H9 (cell line): ENCODE data around the gene BHLHE40. TPM values are rescaled to one million over a fixed set of nuclear protein-coding genes. Genes with fewer than 3 reads are reported as not detected.

Experiments used
- DNase-seq: peaks from one replicate; pipeline ENCODE4 v3.0.0-alpha.2; 2017
- H2AFZ ChIP-seq: one replicate; pipeline ENCODE4 v1.6.1; 2013; ENCODE audit warnings: mild to moderate bottlenecking, low read length, control low read depth, moderate library complexity
- H2AK5ac ChIP-seq: 2 replicates; pipeline ENCODE4 v1.6.1; 2013; ENCODE audit warnings: low read length, control low read depth, mixed read lengths; ENCODE audit not compliant: insufficient read length
- H2BK120ac ChIP-seq: one replicate; pipeline ENCODE4 v1.6.1; 2013; ENCODE audit warnings: low read depth, mild to moderate bottlenecking, low read length, control low read depth, inconsistent platforms; ENCODE audit not compliant: poor library complexity, severe bottlenecking
- H2BK12ac ChIP-seq: 2 replicates; pipeline ENCODE4 v1.6.1; 2013; ENCODE audit warnings: low read length, control low read depth, mixed read lengths, low read depth; ENCODE audit not compliant: insufficient read length
- H2BK15ac ChIP-seq: 2 replicates; pipeline ENCODE4 v1.6.1; 2013; ENCODE audit warnings: low read depth, low read length, control low read depth
- H2BK20ac ChIP-seq: one replicate; pipeline ENCODE4 v1.6.1; 2013; ENCODE audit warnings: low read depth, mild to moderate bottlenecking, low read length, control low read depth, inconsistent platforms; ENCODE audit not compliant: poor library complexity, severe bottlenecking
- H2BK5ac ChIP-seq: 2 replicates; pipeline ENCODE4 v1.6.1; 2013; ENCODE audit warnings: low read length, control low read depth, mixed read lengths; ENCODE audit not compliant: insufficient read length
- H3K14ac ChIP-seq: 2 replicates; pipeline ENCODE4 v1.6.1; 2013; ENCODE audit warnings: low read length, control low read depth; ENCODE audit not compliant: insufficient read depth
- H3K18ac ChIP-seq: 2 replicates; pipeline ENCODE4 v1.6.1; 2013; ENCODE audit warnings: low read depth, mild to moderate bottlenecking, mixed read lengths, low read length, control low read depth; ENCODE audit not compliant: insufficient read length
- H3K23ac ChIP-seq: 2 replicates; pipeline ENCODE4 v1.6.1; 2013; ENCODE audit warnings: low read length, control low read depth, mixed read lengths, low read depth; ENCODE audit not compliant: insufficient read length
- H3K23me2 ChIP-seq: 2 replicates; pipeline ENCODE4 v1.6.1; 2013; ENCODE audit warnings: low read depth, mild to moderate bottlenecking, mixed read lengths, low read length, control low read depth; ENCODE audit not compliant: insufficient read length, poor library complexity, severe bottlenecking
- H3K27ac ChIP-seq: 2 replicates; pipeline ENCODE4 v1.5.1; 2013; ENCODE audit warnings: low read length, control low read depth, mixed read lengths, low read depth; ENCODE audit not compliant: insufficient read length
- H3K27me3 ChIP-seq: 2 replicates; pipeline ENCODE4 v1.6.1; 2013; ENCODE audit warnings: low read length, control low read depth, inconsistent platforms; ENCODE audit not compliant: insufficient read depth
- H3K4ac ChIP-seq: 2 replicates; pipeline ENCODE4 v1.6.1; 2013; ENCODE audit warnings: low read depth, mild to moderate bottlenecking, control low read depth, inconsistent platforms, low read length, moderate library complexity
- H3K4me1 ChIP-seq: 2 replicates; pipeline ENCODE4 v1.6.1; 2013; ENCODE audit warnings: low read length, control low read depth, inconsistent platforms; ENCODE audit not compliant: insufficient read depth
- H3K4me2 ChIP-seq: 2 replicates; pipeline ENCODE4 v1.6.1; 2013; ENCODE audit warnings: low read length, control low read depth, mixed read lengths; ENCODE audit not compliant: insufficient read length, insufficient read depth
- H3K56ac ChIP-seq: 2 replicates; pipeline ENCODE4 v1.6.1; 2013; ENCODE audit warnings: low read depth, mild to moderate bottlenecking, mixed read lengths, low read length, control low read depth; ENCODE audit not compliant: insufficient read length
- H3K79me1 ChIP-seq: 2 replicates; pipeline ENCODE4 v1.6.1; 2013; ENCODE audit warnings: low read depth, mild to moderate bottlenecking, moderate library complexity, low read length, control low read depth, inconsistent platforms; ENCODE audit not compliant: insufficient read depth, poor library complexity, severe bottlenecking
- H3K79me2 ChIP-seq: 2 replicates; pipeline ENCODE4 v1.6.1; 2013; ENCODE audit warnings: low read length, control low read depth, inconsistent platforms; ENCODE audit not compliant: insufficient read depth
- H3K9ac ChIP-seq: 2 replicates; pipeline ENCODE4 v1.6.1; 2013; ENCODE audit warnings: low read length, control low read depth, mixed read lengths; ENCODE audit not compliant: insufficient read length; ENCODE audit errors: extremely low read depth
- H3K9me3 ChIP-seq: one replicate; pipeline ENCODE4 v1.6.1; 2013; ENCODE audit warnings: low read depth, low read length, inconsistent platforms; ENCODE audit not compliant: control insufficient read depth
- H3T11ph ChIP-seq: one replicate; pipeline ENCODE4 v1.6.1; 2013; ENCODE audit warnings: mild to moderate bottlenecking, low read length, control low read depth, inconsistent platforms
- H4K20me1 ChIP-seq: one replicate; pipeline ENCODE4 v1.6.1; 2013; ENCODE audit not compliant: control insufficient read depth, insufficient read length, insufficient read depth
- H4K5ac ChIP-seq: 2 replicates; pipeline ENCODE4 v1.6.1; 2013; ENCODE audit warnings: low read depth, mild to moderate bottlenecking, mixed read lengths, low read length, control low read depth; ENCODE audit not compliant: insufficient read length
- H4K8ac ChIP-seq: replicated peaks from 2 replicates; pipeline ENCODE4 v1.6.1; 2013; ENCODE audit warnings: low read length, control low read depth, mixed read lengths, low read depth; ENCODE audit not compliant: insufficient read length
- H4K91ac ChIP-seq: 2 replicates; pipeline ENCODE4 v1.6.1; 2013; ENCODE audit warnings: low read depth, mild to moderate bottlenecking, moderate library complexity, mixed read lengths, low read length, control low read depth; ENCODE audit not compliant: insufficient read length
- H3K27ac Mint-ChIP-seq, 3 experiments: 2 replicates in 2 of 3; 3 replicates in 1 of 3; pipeline ENCODE4 v1.8.0; 2020 to 2021; ENCODE audit warnings: mixed read lengths in 3 of 3, mild to moderate bottlenecking in 1 of 3, moderate library complexity in 1 of 3
- H3K27me3 Mint-ChIP-seq: 2 replicates; pipeline ENCODE4 v1.8.0; 2021; ENCODE audit warnings: low read depth, mild to moderate bottlenecking, moderate library complexity, mixed read lengths
- H3K36me3 Mint-ChIP-seq, 3 experiments: 2 replicates in 2 of 3; 3 replicates in 1 of 3; pipeline ENCODE4 v1.8.0; 2020 to 2021; ENCODE audit warnings: low read depth in 3 of 3, mixed read lengths in 3 of 3; ENCODE audit not compliant: insufficient read depth in 1 of 3
- H3K4me1 Mint-ChIP-seq, 2 experiments: 2 replicates each; pipeline ENCODE4 v1.8.0; 2020; ENCODE audit warnings: mixed read lengths in 2 of 2
- H3K4me3 Mint-ChIP-seq, 2 experiments: 2 replicates in 1 of 2; 3 replicates in 1 of 2; pipeline ENCODE4 v1.8.0; 2020 to 2021; ENCODE audit warnings: mild to moderate bottlenecking in 2 of 2, mixed read lengths in 2 of 2, moderate library complexity in 1 of 2
- H3K9me3 Mint-ChIP-seq, 2 experiments: 2 replicates in 1 of 2; 3 replicates in 1 of 2; pipeline ENCODE4 v1.8.0; 2020; ENCODE audit warnings: mild to moderate bottlenecking in 2 of 2, mixed read lengths in 2 of 2, moderate library complexity in 1 of 2
- CTCF ChIP-seq: fragments of 200-600 bp; sonication (generic); conservative IDR thresholded peaks from 3 replicates; pipeline ENCODE4 v1.8.0; 2021; ENCODE audit warnings: antibody characterized with exemption, mild to moderate bottlenecking
- WGBS: extraction: QIAGEN DNeasy Blood & Tissue Kit; methylation state at CpG from one replicate; pipeline ENCODE4 v1.1.7; 2013; ENCODE audit warnings: missing lambda C conversion rate, low lambda C conversion rate, mixed read lengths; ENCODE audit not compliant: insufficient read length; ENCODE audit errors: extremely low coverage; 5-methylcytosine and 5-hydroxymethylcytosine counted together
- total RNA-seq: library from RNA; stranded (reverse); gene quantifications from 2 replicates; pipeline ENCODE4 v1.2.1, GENCODE V29; 2021

Gene BHLHE40
- total RNA-seq, 1 experiment from 2014 or later = 4.1 TPM

DNA sequence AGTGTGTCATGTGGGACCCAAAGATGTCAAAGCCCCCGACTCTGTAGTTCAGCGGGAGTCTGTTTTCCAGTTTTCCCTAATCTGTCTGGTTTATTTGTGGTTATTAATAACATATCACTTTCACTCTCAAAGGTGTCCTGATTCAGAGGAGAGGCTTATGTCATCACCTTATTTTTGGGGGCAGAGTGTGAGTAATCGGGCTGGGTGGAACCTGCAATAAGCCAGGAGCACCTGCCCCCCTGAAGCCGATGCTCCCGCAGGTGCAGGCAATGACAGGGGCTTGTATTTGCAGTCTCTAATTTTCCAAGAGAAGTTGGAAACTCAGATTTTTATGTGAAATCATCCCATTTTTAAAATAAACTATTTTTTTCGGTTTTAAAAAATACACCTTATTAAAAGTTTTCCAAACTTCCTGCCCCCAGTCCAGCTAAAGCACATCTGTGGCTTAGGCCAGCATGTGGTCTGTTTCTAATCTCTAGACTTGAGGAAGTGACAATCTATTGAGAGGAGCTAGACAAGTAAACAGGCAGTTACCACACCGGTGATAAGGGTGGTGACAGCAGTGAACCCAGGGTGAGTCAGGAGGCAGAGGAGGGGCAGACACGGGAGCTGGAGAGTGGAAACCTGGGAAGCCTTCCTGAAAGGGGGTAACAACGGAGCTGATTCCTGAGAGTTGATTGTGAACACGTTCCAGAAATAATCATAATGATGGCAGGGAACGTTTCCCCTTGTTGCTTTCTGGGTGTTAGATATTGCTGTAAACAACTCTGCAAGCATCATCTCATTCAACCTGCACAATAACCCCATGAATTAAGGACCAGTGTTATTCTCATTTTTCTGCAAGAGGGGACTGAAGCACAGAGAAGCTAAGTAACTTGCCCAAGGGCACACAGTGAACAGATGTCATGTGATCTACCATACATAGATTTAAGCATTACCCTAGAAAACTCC lies 37.2 kb downstream of the BHLHE40 start:
- no peak overlapping the region for H4K5ac ChIP-seq
- H3K23me2 ChIP-seq = no peaks in the 10 kb centered on the region
- no peak overlapping the region for H3K9ac ChIP-seq
- H2AFZ ChIP-seq = no peak overlapping the region
- no peak overlapping the region for H3K4ac ChIP-seq
- no peak overlapping the region for H3K27ac ChIP-seq
- Mint-ChIP-seq H3K9me3 (no peaks in the 10 kb centered on the region), H3K36me3 (no peaks in the 10 kb centered on the region; a peak in 1 of 7 replicates), H3K27me3 (no peaks in the 10 kb centered on the region; the same call in none of the 2 replicates), H3K27ac (peak overlapping the region in 1 of 3 experiments; percentile 76; a peak in 2 of 7 replicates), H3K4me3 (no peak overlapping the region), H3K4me1 (peaks cover 16 to 21% of the 10 kb centered on the region in 2 experiments)
- H3K18ac ChIP-seq = no peak overlapping the region
- no peaks in the 10 kb centered on the region for H3K9me3 ChIP-seq
- no peak overlapping the region for H2BK15ac ChIP-seq
- H3K79me1 ChIP-seq = no peaks in the 10 kb centered on the region
- peaks cover 2% of the 10 kb centered on the region for H4K20me1 ChIP-seq
- no peak overlapping the region for H4K91ac ChIP-seq
- no peaks in the 10 kb centered on the region for H3K27me3 ChIP-seq
- DNase-seq = no peak
- no peak overlapping the region for H3K4me2 ChIP-seq
- H3K79me2 ChIP-seq = no peaks in the 10 kb centered on the region
- H3T11ph ChIP-seq = no peak overlapping the region
- no peak overlapping the region for H3K14ac ChIP-seq
- WGBS = no CpG with 5 or more reads among the region's 11 CpGs
- H3K23ac ChIP-seq = no peak overlapping the region
- no peak overlapping the region for H4K8ac ChIP-seq
- TF ChIP-seq CTCF = no peak
- no peak overlapping the region for H2BK5ac ChIP-seq
- H2BK20ac ChIP-seq = no peak overlapping the region
- no peak overlapping the region for H2BK12ac ChIP-seq
- no peak overlapping the region for H3K56ac ChIP-seq
- H2AK5ac ChIP-seq = no peak overlapping the region
- no peaks in the 10 kb centered on the region; the same call in 1 of the 2 replicates for H3K4me1 ChIP-seq
- H2BK120ac ChIP-seq = no peak overlapping the region
